ENCODE data around the gene TPM1. TPM values are rescaled to one million over a fixed set of nuclear protein-coding genes. Genes with fewer than 3 reads are reported as not detected.

Gene TPM1
- total and polyA plus RNA-seq, 9 of the 15 experiments (the other 6 are each of a cell fraction or from before 2014, with no cell fraction given): 8.1 to 53.9 (median 43.1) TPM

DNA sequence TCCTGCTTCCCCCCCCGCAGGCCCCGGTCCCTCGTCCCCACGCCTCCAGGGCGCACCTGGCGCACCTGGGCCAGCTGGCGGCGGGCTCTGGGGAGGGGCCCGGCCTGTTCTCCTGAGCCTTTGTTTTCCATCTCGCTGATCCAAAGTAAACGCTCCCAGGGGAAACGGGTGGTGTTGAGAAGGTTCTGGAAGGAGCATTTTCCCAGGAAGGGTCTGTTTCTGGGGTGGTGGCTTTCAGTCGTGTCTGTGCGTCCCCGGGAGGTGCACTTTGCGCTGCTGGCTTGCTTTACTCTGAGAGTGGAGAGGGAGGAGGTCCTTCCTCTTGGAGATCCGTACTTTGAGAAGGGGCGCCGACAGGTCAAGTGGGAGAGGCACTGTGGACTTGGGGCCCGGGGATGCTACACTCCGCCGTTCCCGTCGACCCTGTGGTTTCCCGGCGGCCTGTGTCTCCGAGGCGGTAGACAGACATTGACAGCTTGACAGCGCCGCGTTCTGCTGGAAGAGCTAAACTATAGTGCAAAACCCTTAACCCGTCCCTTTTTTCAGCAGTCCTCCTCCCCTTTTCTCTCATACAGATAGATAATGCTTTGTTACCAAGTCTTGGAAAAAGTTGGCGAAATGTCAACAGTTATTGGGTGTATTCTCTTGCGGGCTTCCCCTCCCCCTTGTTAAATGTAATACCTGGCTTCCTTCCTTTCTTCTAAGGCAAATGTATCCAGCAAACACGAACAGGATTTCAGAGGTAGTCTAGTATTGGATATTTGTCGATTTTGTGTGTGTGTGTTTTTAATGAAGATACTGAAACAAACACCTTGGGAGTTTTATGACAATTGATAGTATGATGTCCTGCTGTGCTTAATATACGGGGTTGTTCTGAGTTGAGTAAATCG is 6.5 kb downstream of the TPM1 start (continued):
- no peak for TF ChIP-seq ZFP30 (CRISPR knock-in tag; IDR thresholded peaks at IDR 0.05; ENCODE audit: borderline replicate concordance)
- TF ChIP-seq RAD21 (CRISPR knock-in tag; conservative IDR thresholded peaks at IDR 0.05 in 1 of 2, IDR thresholded peaks at IDR 0.05 in 1 of 2): no peak
- no peak for TF ChIP-seq XRCC4 (IDR thresholded peaks at IDR 0.05; ENCODE audit: extremely low read depth, insufficient read depth, insufficient read length)
- TF ChIP-seq RFX7 (CRISPR knock-in tag; IDR thresholded peaks at IDR 0.05): no peak
- no peak for TF ChIP-seq MAFK (IDR thresholded peaks at IDR 0.05; ENCODE audit: low read length)
- TF ChIP-seq SRSF1 (IDR thresholded peaks at IDR 0.05; ENCODE audit: low read depth, low read length): no peak
- no peak for TF ChIP-seq CEBPG (CRISPR knock-in tag; IDR thresholded peaks at IDR 0.05)
- TF ChIP-seq CEBPG (tag; conservative IDR thresholded peaks at IDR 0.05 in 1 of 2, IDR thresholded peaks at IDR 0.05 in 1 of 2): no peak
- no peak for TF ChIP-seq CBX2 (IDR thresholded peaks at IDR 0.05; ENCODE audit: insufficient read depth, low read length, poor library complexity, severe bottlenecking)
- no peak for TF ChIP-seq RCOR1 (IDR thresholded peaks at IDR 0.05; ENCODE audit: borderline replicate concordance in 1 of 2, low read depth in 2 of 2, low read length in 2 of 2)
- TF ChIP-seq, protein P1, sequence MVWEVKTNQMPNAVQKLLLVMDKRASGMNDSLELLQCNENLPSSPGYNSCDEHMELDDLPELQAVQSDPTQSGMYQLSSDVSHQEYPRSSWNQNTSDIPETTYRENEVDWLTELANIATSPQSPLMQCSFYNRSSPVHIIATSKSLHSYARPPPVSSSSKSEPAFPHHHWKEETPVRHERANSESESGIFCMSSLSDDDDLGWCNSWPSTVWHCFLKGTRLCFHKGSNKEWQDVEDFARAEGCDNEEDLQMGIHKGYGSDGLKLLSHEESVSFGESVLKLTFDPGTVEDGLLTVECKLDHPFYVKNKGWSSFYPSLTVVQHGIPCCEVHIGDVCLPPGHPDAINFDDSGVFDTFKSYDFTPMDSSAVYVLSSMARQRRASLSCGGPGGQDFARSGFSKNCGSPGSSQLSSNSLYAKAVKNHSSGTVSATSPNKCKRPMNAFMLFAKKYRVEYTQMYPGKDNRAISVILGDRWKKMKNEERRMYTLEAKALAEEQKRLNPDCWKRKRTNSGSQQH (CRISPR knock-in tag; IDR thresholded peaks at IDR 0.05): no peak
- TF ChIP-seq EWSR1 (IDR thresholded peaks at IDR 0.05; ENCODE audit: borderline replicate concordance, low read depth, partially characterized antibody): no peak
- TF ChIP-seq SNRNP70 (optimal IDR thresholded peaks at IDR 0.05; ENCODE audit: low read depth, low read length): no peak
- no peak for TF ChIP-seq CAMTA2 (CRISPR knock-in tag; conservative IDR thresholded peaks at IDR 0.05)
- TF ChIP-seq CREM (IDR thresholded peaks at IDR 0.05; ENCODE audit: low read depth): 0 out of 2 replicates have a peak, but pooled peaks have one; percentile 12
- TF ChIP-seq, protein P2, sequence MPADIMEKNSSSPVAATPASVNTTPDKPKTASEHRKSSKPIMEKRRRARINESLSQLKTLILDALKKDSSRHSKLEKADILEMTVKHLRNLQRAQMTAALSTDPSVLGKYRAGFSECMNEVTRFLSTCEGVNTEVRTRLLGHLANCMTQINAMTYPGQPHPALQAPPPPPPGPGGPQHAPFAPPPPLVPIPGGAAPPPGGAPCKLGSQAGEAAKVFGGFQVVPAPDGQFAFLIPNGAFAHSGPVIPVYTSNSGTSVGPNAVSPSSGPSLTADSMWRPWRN (IDR thresholded peaks at IDR 0.05; ENCODE audit: low read depth): no peak
- TF ChIP-seq ZNF551 (CRISPR knock-in tag; IDR thresholded peaks at IDR 0.05): no peak
- TF ChIP-seq, protein P3, sequence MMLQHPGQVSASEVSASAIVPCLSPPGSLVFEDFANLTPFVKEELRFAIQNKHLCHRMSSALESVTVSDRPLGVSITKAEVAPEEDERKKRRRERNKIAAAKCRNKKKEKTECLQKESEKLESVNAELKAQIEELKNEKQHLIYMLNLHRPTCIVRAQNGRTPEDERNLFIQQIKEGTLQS (IDR thresholded peaks at IDR 0.05): no peak
- TF ChIP-seq, protein P3 (CRISPR knock-in tag; conservative IDR thresholded peaks at IDR 0.05): no peak
- no peak for TF ChIP-seq SMARCE1 (IDR thresholded peaks at IDR 0.05)
- no peak for TF ChIP-seq NR2C2 (CRISPR knock-in tag; IDR thresholded peaks at IDR 0.05)
- no peak; the same call in 1 of the 2 replicates for TF ChIP-seq NR2C2 (tag; IDR thresholded peaks at IDR 0.05)
- no peak for TF ChIP-seq ETV6 (IDR thresholded peaks at IDR 0.05; ENCODE audit: borderline replicate concordance in 1 of 2, low read depth in 2 of 2, low read length in 1 of 2)
- no peak for TF ChIP-seq ETV6 (CRISPR knock-in tag; IDR thresholded peaks at IDR 0.05; ENCODE audit: borderline replicate concordance)
